H1 (cell line): Measurements from ENCODE around the gene SFXN1. TPM values are rescaled to one million over a fixed set of nuclear protein-coding genes. Genes with fewer than 3 reads are reported as not detected.
A peak's percentile ranks its signal among the peaks of the same experiment; 100 is the strongest.

ENCODE experiments used
- CTCF ChIA-PET: fragments of 300-600 bp; sonication (Branson Sonifier 250); formaldehyde crosslinking; loops from one replicate; lab custom pipeline; 2021; ENCODE audit not compliant: partially characterized antibody; lab: Charles Lee
- POLR2A ChIA-PET: fragments of 300-600 bp; sonication (Branson Sonifier 250); formaldehyde crosslinking; loops from one replicate; lab custom pipeline; 2021; ENCODE audit warnings: inconsistent platforms; ENCODE audit not compliant: partially characterized antibody; lab: Charles Lee
- DNase-seq, 2 experiments: peaks; one replicate each; pipeline versions ENCODE4 v3.0.0 to v3.0.0-alpha.2; 2010 to 2022; ENCODE audit warnings: low spot score in 2 of 2, low read depth in 1 of 2, mixed read lengths in 1 of 2
- FAIRE-seq: peaks from 2 replicates; lab custom pipeline; 2011; peaks lifted over from hg19 to GRCh38; lab: Jason Lieb, UNC
- H2AFZ ChIP-seq: 2 replicates; pipeline ENCODE4 v1.8.1; 2012; ENCODE audit warnings: low read length, inconsistent platforms
- H2AK5ac ChIP-seq: 2 replicates; pipeline ENCODE4 v1.6.1; 2013; ENCODE audit warnings: low read depth, low read length
- H2BK120ac ChIP-seq: replicated peaks from 2 replicates; pipeline ENCODE3; 2013; ENCODE audit warnings: low read depth, low read length, inconsistent platforms
- H2BK12ac ChIP-seq: 2 replicates; pipeline ENCODE4 v1.6.1; 2013; ENCODE audit warnings: low read depth, low read length
- H2BK15ac ChIP-seq: 2 replicates; pipeline ENCODE4 v1.6.1; 2013; ENCODE audit warnings: low read length
- H2BK20ac ChIP-seq: 2 replicates; pipeline ENCODE4 v1.6.1; 2013; ENCODE audit warnings: low read length
- H2BK5ac ChIP-seq: 2 replicates; pipeline ENCODE4 v1.6.1; 2013; ENCODE audit warnings: low read depth, low read length
- H3K14ac ChIP-seq: 2 replicates; pipeline ENCODE4 v1.6.1; 2013; ENCODE audit warnings: inconsistent platforms; ENCODE audit not compliant: insufficient read length
- H3K18ac ChIP-seq: 2 replicates; pipeline ENCODE4 v1.6.1; 2013; ENCODE audit warnings: low read length; ENCODE audit errors: extremely low read depth
- H3K23ac ChIP-seq: 2 replicates; pipeline ENCODE4 v1.6.1; 2013; ENCODE audit warnings: inconsistent platforms; ENCODE audit not compliant: insufficient read length
- H3K23me2 ChIP-seq: 2 replicates; pipeline ENCODE4 v1.6.1; 2013; ENCODE audit warnings: low read depth, low read length
- H3K27ac ChIP-seq: 2 replicates; pipeline ENCODE4 v1.6.1; 2011; ENCODE audit warnings: low read depth, low read length, inconsistent platforms
- H3K27me3 ChIP-seq, 4 experiments: replicated peaks in 1 of 4; 1 replicate in 1 of 4; 2 replicates in 3 of 4; pipeline versions ENCODE4 v1.6.1 to v1.8.1; 2011 to 2013; ENCODE audit warnings: low read length in 3 of 4, mild to moderate bottlenecking in 3 of 4, inconsistent platforms in 2 of 4, mixed read lengths in 2 of 4, moderate library complexity in 1 of 4; ENCODE audit not compliant: control insufficient read depth in 3 of 4, insufficient read depth in 3 of 4; ENCODE audit errors: extremely low read depth in 1 of 4
- H3K36me3 ChIP-seq, 4 experiments: 2 replicates each; pipeline versions ENCODE4 v1.6.1 to v1.8.1; 2011 to 2013; ENCODE audit warnings: mild to moderate bottlenecking in 4 of 4, low read length in 3 of 4, moderate library complexity in 2 of 4, control low read depth in 1 of 4, inconsistent platforms in 1 of 4; ENCODE audit not compliant: insufficient read depth in 4 of 4, control insufficient read depth in 2 of 4
- H3K4ac ChIP-seq: replicated peaks from 2 replicates; pipeline ENCODE3; 2013; ENCODE audit warnings: low read length, low read depth, mixed read lengths, inconsistent platforms; ENCODE audit not compliant: insufficient read length
- H3K4me1 ChIP-seq, 4 experiments: replicated peaks in 1 of 4; 1 replicate in 1 of 4; 2 replicates in 3 of 4; pipeline versions ENCODE4 v1.6.1 to v1.8.1; 2011 to 2013; ENCODE audit warnings: low read length in 3 of 4, inconsistent platforms in 2 of 4, mixed read lengths in 1 of 4; ENCODE audit not compliant: insufficient read depth in 4 of 4, control insufficient read depth in 3 of 4
- H3K4me2 ChIP-seq, 2 experiments: 2 replicates each; pipeline versions ENCODE4 v1.6.1 to v1.8.1; 2011 to 2013; ENCODE audit warnings: low read depth in 2 of 2, low read length in 2 of 2, control low read depth in 1 of 2, inconsistent platforms in 1 of 2, mild to moderate bottlenecking in 1 of 2; ENCODE audit not compliant: insufficient read depth in 1 of 2
- H3K4me3 ChIP-seq, 4 experiments: fragments of 200-600, 300-600 bp in 1 of 4; sonication (generic), shearing (Covaris generic), sonication (Bioruptor Twin) in 1 of 4; 2 replicates each; pipeline versions ENCODE4 v1.5.1 to v1.8.1; 2011 to 2016; ENCODE audit warnings: low read length in 4 of 4, low read depth in 3 of 4, control low read depth in 2 of 4, inconsistent platforms in 2 of 4, mild to moderate bottlenecking in 2 of 4, mixed read lengths in 1 of 4, moderate library complexity in 1 of 4; ENCODE audit not compliant: insufficient read depth in 2 of 4; ENCODE audit errors: extremely low read depth in 1 of 4
- H3K56ac ChIP-seq: replicated peaks from 2 replicates; pipeline ENCODE3; 2013; ENCODE audit warnings: low read depth, mild to moderate bottlenecking, mixed read lengths, low read length, inconsistent platforms; ENCODE audit not compliant: insufficient read length
- H3K79me1 ChIP-seq: 2 replicates; pipeline ENCODE4 v1.6.1; 2013; ENCODE audit warnings: low read depth, low read length, control low read depth
- H3K79me2 ChIP-seq, 2 experiments: 2 replicates each; pipeline versions ENCODE4 v1.6.1 to v1.8.1; 2012 to 2013; ENCODE audit warnings: low read length in 2 of 2, mild to moderate bottlenecking in 2 of 2, inconsistent platforms in 1 of 2; ENCODE audit not compliant: insufficient read depth in 2 of 2, control insufficient read depth in 1 of 2
- H3K9ac ChIP-seq, 4 experiments: replicated peaks in 1 of 4; 1 replicate in 1 of 4; 2 replicates in 3 of 4; pipeline versions ENCODE4 v1.6.1 to v1.8.1; 2011 to 2013; ENCODE audit warnings: low read depth in 3 of 4, low read length in 3 of 4, control low read depth in 2 of 4, mild to moderate bottlenecking in 2 of 4, moderate library complexity in 2 of 4, inconsistent platforms in 1 of 4; ENCODE audit errors: extremely low read depth in 1 of 4
- H3K9me3 ChIP-seq, 2 experiments: 2 replicates each; pipeline versions ENCODE4 v1.6.1 to v1.8.1; 2012 to 2013; ENCODE audit warnings: mild to moderate bottlenecking in 2 of 2, moderate library complexity in 2 of 2, control low read depth in 1 of 2, inconsistent platforms in 1 of 2, low read depth in 1 of 2, low read length in 1 of 2, mixed read lengths in 1 of 2; ENCODE audit not compliant: insufficient read depth in 2 of 2
- H4K20me1 ChIP-seq, 2 experiments: replicated peaks in 1 of 2; 2 replicates each; pipeline versions ENCODE3 to v1.8.1; 2011 to 2013; ENCODE audit warnings: inconsistent platforms in 2 of 2, low read length in 2 of 2, mild to moderate bottlenecking in 1 of 2; ENCODE audit not compliant: insufficient read depth in 2 of 2, control insufficient read depth in 1 of 2
- H4K5ac ChIP-seq: 2 replicates; pipeline ENCODE4 v1.6.1; 2013; ENCODE audit warnings: low read length, low read depth, mixed read lengths, inconsistent platforms; ENCODE audit not compliant: insufficient read length
- H4K8ac ChIP-seq: 2 replicates; pipeline ENCODE4 v1.8.0; 2013; ENCODE audit warnings: mild to moderate bottlenecking, moderate library complexity, low read length, inconsistent platforms; ENCODE audit not compliant: insufficient read depth; ENCODE audit errors: extremely low read depth
- H4K91ac ChIP-seq: replicated peaks from 2 replicates; pipeline ENCODE3; 2013; ENCODE audit warnings: low read length, mixed read lengths, inconsistent platforms; ENCODE audit not compliant: insufficient read length
- BCL11A ChIP-seq, 2 experiments: IDR thresholded peaks; one replicate each; pipeline ENCODE4 v1.6.1; 2011; ENCODE audit warnings: low read depth in 2 of 2, low read length in 2 of 2, mild to moderate bottlenecking in 2 of 2
- BRCA1 ChIP-seq: IDR thresholded peaks from 2 replicates; pipeline ENCODE4 v1.6.1; 2012; ENCODE audit warnings: low read depth, low read length, improper control_type of control experiment
- CREB1 ChIP-seq: IDR thresholded peaks from 2 replicates; pipeline ENCODE4 v1.6.1; 2012; ENCODE audit warnings: inconsistent platforms
- CTCF ChIP-seq, 3 experiments: IDR thresholded peaks; 1 replicate in 2 of 3; 2 replicates in 1 of 3; pipeline versions ENCODE4 v1.5.1 to v1.6.1; 2011; ENCODE audit warnings: low read length in 3 of 3, mild to moderate bottlenecking in 3 of 3, inconsistent platforms in 2 of 3, low read depth in 1 of 3, moderate library complexity in 1 of 3; ENCODE audit not compliant: insufficient read depth in 1 of 3; ENCODE audit errors: control extremely low read depth in 1 of 3
- EGR1 ChIP-seq: IDR thresholded peaks from 2 replicates; pipeline ENCODE4 v1.6.1; 2011; ENCODE audit warnings: low read depth, low read length, borderline replicate concordance
- GABPA ChIP-seq: IDR thresholded peaks from 2 replicates; pipeline ENCODE4 v1.6.1; 2011; ENCODE audit warnings: mild to moderate bottlenecking, low read length, moderate library complexity, borderline replicate concordance; ENCODE audit not compliant: insufficient read depth
- HDAC2 ChIP-seq, 2 experiments: fragments of 300-600 bp in 1 of 2; sonication (generic) in 1 of 2; IDR thresholded peaks; 2 replicates each; pipeline ENCODE4 v1.6.1; 2011 to 2012; ENCODE audit warnings: low read depth in 2 of 2, low read length in 2 of 2, mild to moderate bottlenecking in 2 of 2, moderate library complexity in 2 of 2, borderline replicate concordance in 1 of 2, inconsistent platforms in 1 of 2
- JUN ChIP-seq: IDR thresholded peaks from 2 replicates; pipeline ENCODE4 v1.6.1; 2011; ENCODE audit warnings: low read depth, mild to moderate bottlenecking, improper control_type of control experiment, low read length
- SIX5 ChIP-seq: IDR thresholded peaks from 2 replicates; pipeline ENCODE4 v1.6.1; 2011; ENCODE audit warnings: mild to moderate bottlenecking, low read depth, low read length
- SP2 ChIP-seq: IDR thresholded peaks from 2 replicates; pipeline ENCODE4 v1.6.1; 2012; ENCODE audit warnings: mild to moderate bottlenecking, low read length, inconsistent platforms
- TAF1 ChIP-seq: IDR thresholded peaks from 2 replicates; pipeline ENCODE4 v1.6.1; 2011; ENCODE audit warnings: mild to moderate bottlenecking, low read depth, low read length
- WGBS, 2 experiments: shearing (Covaris generic) in 1 of 2; methylation state at CpG; one replicate each; pipeline versions ENCODE4 v1.1.6 to v1.1.7; 2013 to 2015; ENCODE audit warnings: low lambda C conversion rate in 2 of 2, mixed read lengths in 2 of 2, inconsistent platforms in 1 of 2, low coverage in 1 of 2, missing lambda C conversion rate in 1 of 2; ENCODE audit not compliant: insufficient replicate concordance in 2 of 2, insufficient coverage in 1 of 2, insufficient read length in 1 of 2; ENCODE audit errors: extremely low coverage in 1 of 2, missing lambda C conversion rate in 1 of 2; 5-methylcytosine and 5-hydroxymethylcytosine counted together
- polyA plus RNA-seq, 7 experiments: library from polyadenylated mRNA; depleted of rRNA in 3 of 7; stranded (reverse) in 5 of 7; unstranded in 2 of 7; fragments of >200 nt in 5 of 7; fragments of 200-250 nt in 2 of 7; gene quantifications; 1 replicate in 5 of 7; 2 replicates in 1 of 7; 4 replicates in 1 of 7; pipeline versions ENCODE4 v1.2.1 to v1.2.3, GENCODE V29; 2011 to 2013; ENCODE audit warnings: missing spikeins in 2 of 7, mixed read lengths in 2 of 7
- total RNA-seq: library from RNA; stranded (reverse); fragmentation: NEBNext Ultra II Directional; extraction: Animal tissue kit (Norgen Biotek cat#: 25700); gene quantifications from 2 replicates; pipeline ENCODE4 v1.2.1, GENCODE V29; 2021

Gene SFXN1
- total and polyA plus RNA-seq, 2 of the 8 experiments (the other 6 are each of a cell fraction or from before 2014, with no cell fraction given), result 72.7 to 97.6 TPM

- CTCF ChIA-PET, result interaction anchor here (1.2 to 2.2 kb wide), 2 partner anchors 14 to 17 kb away, joined by 3 to 13 read pairs; no protein-coding TSS in a partner anchor
- H3K36me3 ChIP-seq, result peaks cover 2 to 5% (median 5%) of the 10 kb centered on the region in 4 experiments; a peak in 4 of 8 replicates
- peaks cover 12 to 41% of the 10 kb centered on the region in 2 experiments for H3K79me2 ChIP-seq
- POLR2A ChIA-PET, result interaction anchor here (0.7 to 1.3 kb wide), 11 partner anchors 8 to 970 kb away, joined by 3 to 5 read pairs (median 3); partner anchors contain the start of genes DRD1 and FAF2
- H3K9me3 ChIP-seq, result no peaks in the 10 kb centered on the region
- peaks cover 12% of the 10 kb centered on the region for H3K23me2 ChIP-seq
- peak overlapping the region in 2 of 4 experiments; percentile 7 to 44; a peak in 2 of 7 replicates for H3K9ac ChIP-seq
- whole genome bisulfite sequencing, 2 experiments, result 14% methylated on average over 12 of the region's 12 CpGs; no CpG with 5 or more reads in 1 of the 2 experiments
- peak overlapping the region; percentile 74 to 98 (median 88) for H3K4me3 ChIP-seq
- H3K56ac ChIP-seq, result no peak overlapping the region
- H2BK12ac ChIP-seq, result no peak overlapping the region
- no peak overlapping the region for H4K5ac ChIP-seq
- H4K20me1 ChIP-seq, result peaks cover 9 to 13% of the 10 kb centered on the region in 2 experiments
- H2AK5ac ChIP-seq, result no peak overlapping the region
- DNase-seq (no peak), FAIRE-seq (no peak)
- H2BK5ac ChIP-seq, result no peak overlapping the region
- H3K23ac ChIP-seq, result no peak overlapping the region
- H3K14ac ChIP-seq, result no peak overlapping the region
- no peak overlapping the region for H4K91ac ChIP-seq
- H2BK20ac ChIP-seq, result no peak overlapping the region
- H2AFZ ChIP-seq, result peak overlapping the region; percentile 94; the same call in 1 of the 2 replicates
- no peak overlapping the region for H3K27ac ChIP-seq
- H3K18ac ChIP-seq, result no peak overlapping the region; the same call in 1 of the 2 replicates
- H3K4me1 ChIP-seq, result peaks cover 2 to 6% (median 4%) of the 10 kb centered on the region in 4 experiments; a peak in 6 of 7 replicates
- no peak overlapping the region for H3K4ac ChIP-seq
- H2BK15ac ChIP-seq, result no peak overlapping the region
- no peak overlapping the region for H2BK120ac ChIP-seq
- H4K8ac ChIP-seq, result no peak overlapping the region
- H3K27me3 ChIP-seq, result peaks cover 0 to 6% (median 2%) of the 10 kb centered on the region in 4 experiments; a peak in 2 of 7 replicates
- peak overlapping the region; percentile 78 to 99 for H3K4me2 ChIP-seq
- peaks cover 7% of the 10 kb centered on the region for H3K79me1 ChIP-seq
- TF ChIP-seq GABPA, result no peak
- TF ChIP-seq JUN, result no peak
- no peak for TF ChIP-seq BRCA1
- no peak for TF ChIP-seq HDAC2 (IDR thresholded peaks at IDR 0.05; ENCODE audit: borderline replicate concordance in 1 of 2, low read depth in 2 of 2, low read length in 2 of 2)
- no peak for TF ChIP-seq CTCF (IDR thresholded peaks at IDR 0.05; ENCODE audit: control extremely low read depth in 1 of 3, insufficient read depth in 1 of 3, low read depth in 1 of 3, low read length in 3 of 3)
- TF ChIP-seq CREB1, result no peak
- TF ChIP-seq SP2, result no peak
- no peak for TF ChIP-seq EGR1
- TF ChIP-seq BCL11A (IDR thresholded peaks at IDR 0.05; ENCODE audit: low read depth in 2 of 2, low read length in 2 of 2), result no peak
- no peak for TF ChIP-seq SIX5
- no peak for TF ChIP-seq TAF1
Observed at GRCh38 chr5:175478008-175478383, 364 bp upstream of the SFXN1 start.
